ENCODE results near the gene MPI. TPM values are rescaled to one million over a fixed set of nuclear protein-coding genes. Genes with fewer than 3 reads are reported as not detected.

Gene MPI
- total RNA-seq, 1 experiment from 2014 or later: 30.8 TPM

- TF ChIP-seq CTCF (IDR thresholded peaks at IDR 0.05; ENCODE audit: unreplicated experiment): no peak
- ChIA-PET CTCF (interaction anchor here (0.6 to 1.8 kb wide), 11 partner anchors 12 to 267 kb away, joined by 3 to 8 read pairs (median 3); partner anchors contain the start of gene ULK3), POLR2A (interaction anchor here (0.7 to 1.5 kb wide), 3 partner anchors 14 to 136 kb away, joined by 3 to 4 read pairs (median 3); partner anchors contain the start of gene MPI)
- Mint-ChIP-seq H3K36me3 (ENCODE audit: insufficient read depth, unreplicated experiment) (peaks cover 59% of the 10 kb centered on the region), H3K27ac (ENCODE audit: low read depth, unreplicated experiment) (peak overlapping the region; percentile 97), H3K9me3 (ENCODE audit: unreplicated experiment) (no peaks in the 10 kb centered on the region), H3K4me3 (ENCODE audit: unreplicated experiment) (peak overlapping the region; percentile 95), H3K4me1 (ENCODE audit: insufficient read depth, unreplicated experiment) (peaks cover 15% of the 10 kb centered on the region), H3K27me3 (ENCODE audit: insufficient read depth, unreplicated experiment) (no peaks in the 10 kb centered on the region)
- no TSS peak for BruUV-seq (replicated peaks)
- intact Hi-C loops (cut with micrococcal nuclease): no loop called here
- DNase-seq (ENCODE audit: unreplicated experiment): no peak
These were observed 14.5 kb downstream of the MPI start for GRCh38 chr15:74904190-74904805.

GRCh38 chr15:74906067-74906449 lies 16.2 kb downstream of the MPI start:
- H3K4me3 Mint-ChIP-seq (ENCODE audit: unreplicated experiment): peak overlapping the region; percentile 95
- peaks cover 42% of the 10 kb centered on the region for H3K36me3 Mint-ChIP-seq (ENCODE audit: insufficient read depth, unreplicated experiment)
- ChIA-PET CTCF (interaction anchor here (0.7 to 1.6 kb wide), 9 partner anchors 9 to 322 kb away, joined by 3 to 10 read pairs (median 3); partner anchors contain the start of gene ULK3), POLR2A (interaction anchor here (0.6 to 2.6 kb wide), 30 partner anchors 8 to 296 kb away, joined by 3 to 29 read pairs (median 5); partner anchors contain the start of genes C15orf39, COX5A, CSK and MPI)
- H3K4me1 Mint-ChIP-seq (ENCODE audit: insufficient read depth, unreplicated experiment): peaks cover 15% of the 10 kb centered on the region
- no peaks in the 10 kb centered on the region for H3K9me3 Mint-ChIP-seq (ENCODE audit: unreplicated experiment)
- H3K27me3 Mint-ChIP-seq (ENCODE audit: insufficient read depth, unreplicated experiment): no peaks in the 10 kb centered on the region
- peak overlapping the region; percentile 97 for H3K27ac Mint-ChIP-seq (ENCODE audit: low read depth, unreplicated experiment)
- no peak for TF ChIP-seq CTCF (IDR thresholded peaks at IDR 0.05; ENCODE audit: unreplicated experiment)
- peak; percentile 41 for DNase-seq (ENCODE audit: unreplicated experiment)
- TSS peak; percentile 22 for BruUV-seq (replicated peaks)
- intact Hi-C loops (cut with micrococcal nuclease): no loop called here

- no TSS peak for BruUV-seq (replicated peaks)
- intact Hi-C loops (cut with micrococcal nuclease): no loop called here
- H3K36me3 Mint-ChIP-seq (ENCODE audit: insufficient read depth, unreplicated experiment): peaks cover 36% of the 10 kb centered on the region
- ChIA-PET POLR2A (interaction anchor here (0.6 to 2.6 kb wide), 32 partner anchors 9 to 1041 kb away, joined by 3 to 29 read pairs (median 5); partner anchors contain the start of genes C15orf39, COX5A, CSK and MPI), CTCF (interaction anchor here (0.7 to 1.6 kb wide), 8 partner anchors 9 to 323 kb away, joined by 3 to 10 read pairs (median 3); partner anchors contain the start of gene ULK3)
- H3K27ac Mint-ChIP-seq (ENCODE audit: low read depth, unreplicated experiment): peak within 1 kb of the TSS; percentile 97
- H3K4me1 Mint-ChIP-seq (ENCODE audit: insufficient read depth, unreplicated experiment): peaks cover 15% of the 10 kb centered on the region
- H3K4me3 Mint-ChIP-seq (ENCODE audit: unreplicated experiment): peak within 1 kb of the TSS; percentile 95
- H3K27me3 Mint-ChIP-seq (ENCODE audit: insufficient read depth, unreplicated experiment): no peaks in the 10 kb centered on the region
- no peak for TF ChIP-seq CTCF (IDR thresholded peaks at IDR 0.05; ENCODE audit: unreplicated experiment)
- peak; percentile 87 for DNase-seq (ENCODE audit: unreplicated experiment)
- no peaks in the 10 kb centered on the region for H3K9me3 Mint-ChIP-seq (ENCODE audit: unreplicated experiment)
These were observed 16.8 kb downstream of the MPI start, which contains the start of gene FAM219B for GRCh38 chr15:74906450-74907162. TSS of gene FAM219B (minus strand) at chr15:74906851. CDS start at chr15:74906800, 51 bp downstream.
